ENCODE data around the gene HEATR3. TPM values are rescaled to one million over a fixed set of nuclear protein-coding genes. Genes with fewer than 3 reads are reported as not detected.

The HEATR3 gene
- total and polyA plus RNA-seq, 2 of the 13 experiments (the other 11 are each of a cell fraction or from before 2014, with no cell fraction given): 22.4 to 52.4 TPM

- TF ChIP-seq PREB (CRISPR knock-in tag; IDR thresholded peaks at IDR 0.05) (no peak), CSRNP2 (CRISPR knock-in tag; conservative IDR thresholded peaks at IDR 0.05; ENCODE audit: low read depth) (no peak), CENPBD1 (CRISPR knock-in tag; IDR thresholded peaks at IDR 0.05; ENCODE audit: borderline replicate concordance, low read depth) (no peak; the same call in 1 of the 2 replicates), SMAD1 (CRISPR knock-in tag; IDR thresholded peaks at IDR 0.05; ENCODE audit: borderline replicate concordance, low read depth) (peak; percentile 85; the same call in 1 of the 2 replicates), TRIM24 (CRISPR knock-in tag; IDR thresholded peaks at IDR 0.05) (no peak), NFRKB (IDR thresholded peaks at IDR 0.05) (no peak), MAFK (conservative IDR thresholded peaks at IDR 0.05 in 1 of 2, IDR thresholded peaks at IDR 0.05 in 1 of 2; ENCODE audit: low read length in 2 of 2) (no peak), CCDC6 (CRISPR knock-in tag; IDR thresholded peaks at IDR 0.05) (peak; percentile 91), SSRP1 (CRISPR knock-in tag; IDR thresholded peaks at IDR 0.05) (no peak), ZNF790 (CRISPR knock-in tag; IDR thresholded peaks at IDR 0.05; ENCODE audit: borderline replicate concordance) (peak; percentile 90; the same call in 1 of the 2 replicates), ZSCAN25 (CRISPR knock-in tag; IDR thresholded peaks at IDR 0.05) (peak; percentile 67; the same call in 1 of the 2 replicates), SKIL (CRISPR knock-in tag; IDR thresholded peaks at IDR 0.05; ENCODE audit: borderline replicate concordance) (no peak), ZNF607 (CRISPR knock-in tag; IDR thresholded peaks at IDR 0.05; ENCODE audit: borderline replicate concordance) (peak; percentile 95; the same call in 1 of the 2 replicates), ZFP1 (CRISPR knock-in tag; IDR thresholded peaks at IDR 0.05) (0 out of 2 replicates have a peak, but pooled peaks have one; percentile 49), ZSCAN31 (CRISPR knock-in tag; IDR thresholded peaks at IDR 0.05; ENCODE audit: low read depth) (peak; percentile 86; the same call in 1 of the 2 replicates), SCMH1 (CRISPR knock-in tag; IDR thresholded peaks at IDR 0.05; ENCODE audit: borderline replicate concordance) (no peak), ZNF768 (CRISPR knock-in tag; IDR thresholded peaks at IDR 0.05) (peak; percentile 62; the same call in 1 of the 2 replicates), MIER2 (CRISPR knock-in tag; IDR thresholded peaks at IDR 0.05) (no peak), ATF7-NPFF (CRISPR knock-in tag; IDR thresholded peaks at IDR 0.05; ENCODE audit: low read depth) (peak; percentile 98), LCORL (IDR thresholded peaks at IDR 0.05) (no peak), LCORL (CRISPR knock-in tag; IDR thresholded peaks at IDR 0.05) (no peak), MAFF (IDR thresholded peaks at IDR 0.05; ENCODE audit: low read depth, low read length) (no peak), ZC3H4 (CRISPR knock-in tag; IDR thresholded peaks at IDR 0.05; ENCODE audit: borderline replicate concordance) (no peak; the same call in 1 of the 2 replicates)
Measured at GRCh38 chr16:50152807-50153595, 87.2 kb downstream of the HEATR3 start, which contains the start of gene TENT4B (continued).

Measured in HepG2 (cell line).